Endodermal cell (in vitro differentiated cells): ENCODE measurements around the gene ATRN. TPM values are rescaled to one million over a fixed set of nuclear protein-coding genes. Genes with fewer than 3 reads are reported as not detected.

Experiments used
- DNase-seq: peaks from one replicate; pipeline ENCODE4 v3.0.0-alpha.2; 2017
- H3K27ac ChIP-seq: 2 replicates; pipeline ENCODE4 v1.5.1; 2013; ENCODE audit warnings: mild to moderate bottlenecking, low read depth, low read length, moderate library complexity
- H3K27me3 ChIP-seq: 2 replicates; pipeline ENCODE4 v1.6.1; 2013; ENCODE audit warnings: mild to moderate bottlenecking, low read length, moderate library complexity; ENCODE audit not compliant: insufficient read depth, control insufficient read depth, poor library complexity, severe bottlenecking
- H3K36me3 ChIP-seq: 2 replicates; pipeline ENCODE4 v1.7.0; 2013; ENCODE audit warnings: mild to moderate bottlenecking, low read length, moderate library complexity; ENCODE audit not compliant: control insufficient read depth, insufficient read depth
- H3K4me1 ChIP-seq: one replicate; pipeline ENCODE4 v1.7.0; 2013; ENCODE audit warnings: low read length; ENCODE audit not compliant: control insufficient read depth, insufficient read depth
- H3K4me3 ChIP-seq: 2 replicates; pipeline ENCODE4 v1.5.1; 2013; ENCODE audit warnings: mild to moderate bottlenecking, low read length, moderate library complexity
- H3K9ac ChIP-seq: 2 replicates; pipeline ENCODE4 v1.6.1; 2013; ENCODE audit warnings: mild to moderate bottlenecking, low read length, moderate library complexity; ENCODE audit not compliant: poor library complexity, severe bottlenecking; ENCODE audit errors: extremely low read depth
- H3K9me3 ChIP-seq: 2 replicates; pipeline ENCODE4 v1.6.1; 2013; ENCODE audit warnings: mild to moderate bottlenecking, low read length, moderate library complexity; ENCODE audit not compliant: control insufficient read depth
- H3K27ac Mint-ChIP-seq: 2 replicates; pipeline ENCODE4 v1.8.0; 2020; ENCODE audit warnings: mixed read lengths
- H3K27me3 Mint-ChIP-seq: 2 replicates; pipeline ENCODE4 v1.8.0; 2021; ENCODE audit warnings: mild to moderate bottlenecking, mixed read lengths; ENCODE audit not compliant: insufficient read depth
- H3K36me3 Mint-ChIP-seq: 2 replicates; pipeline ENCODE4 v1.8.0; 2020; ENCODE audit warnings: low read depth, mixed read lengths
- H3K4me1 Mint-ChIP-seq: 2 replicates; pipeline ENCODE4 v1.8.0; 2020; ENCODE audit warnings: mixed read lengths
- H3K4me3 Mint-ChIP-seq: 2 replicates; pipeline ENCODE4 v1.8.0; 2020; ENCODE audit warnings: mild to moderate bottlenecking, moderate library complexity, mixed read lengths
- H3K9me3 Mint-ChIP-seq: 2 replicates; pipeline ENCODE4 v1.8.0; 2020; ENCODE audit warnings: mild to moderate bottlenecking, mixed read lengths
- CTCF ChIP-seq: fragments of 200-600 bp; sonication (generic); conservative IDR thresholded peaks from 2 replicates; pipeline ENCODE4 v1.5.0; 2021; ENCODE audit warnings: antibody characterized with exemption, mild to moderate bottlenecking
- WGBS, 2 experiments: methylation state at CpG; one replicate each; pipeline versions ENCODE4 v1.1.5 to v1.1.7; 2013; ENCODE audit warnings: missing lambda C conversion rate in 2 of 2, mixed read lengths in 1 of 2; ENCODE audit not compliant: insufficient coverage in 1 of 2, insufficient read length in 1 of 2; 5-methylcytosine and 5-hydroxymethylcytosine counted together
- total RNA-seq, 2 donors: library from RNA; stranded (reverse); fragmentation: NEBNext Ultra II Directional in 1 of 2; extraction: Animal tissue kit (Norgen Biotek cat#: 25700) in 1 of 2; gene quantifications; 2 replicates in 1 of 2; 3 replicates in 1 of 2; pipeline ENCODE4 v1.2.1, GENCODE V29; 2021

The ATRN gene
- total RNA-seq, 2 donors from 2014 or later: 27.4 to 31.2 TPM

- DNase-seq: no peak
- Histone ChIP-seq H3K27ac (no peak overlapping the region), H3K36me3 (peaks cover 5% of the 10 kb centered on the region), H3K4me3 (no peak overlapping the region), H3K27me3 (no peaks in the 10 kb centered on the region), H3K9ac (no peak overlapping the region), H3K9me3 (no peaks in the 10 kb centered on the region), H3K4me1 (no peaks in the 10 kb centered on the region)
- no peaks in the 10 kb centered on the region for H3K4me1 Mint-ChIP-seq
- WGBS, 2 experiments: no CpG with 5 or more reads among the region's 1 CpG
- H3K9me3 Mint-ChIP-seq: no peaks in the 10 kb centered on the region
- peaks cover 17% of the 10 kb centered on the region for H3K36me3 Mint-ChIP-seq
- no peak overlapping the region for H3K4me3 Mint-ChIP-seq
- H3K27ac Mint-ChIP-seq: no peak overlapping the region
- H3K27me3 Mint-ChIP-seq: no peaks in the 10 kb centered on the region
- TF ChIP-seq CTCF: no peak
Measured at GRCh38 chr20:3559637-3560036, 88.8 kb downstream of the ATRN start.

- H3K27ac Mint-ChIP-seq: no peak overlapping the region
- no peaks in the 10 kb centered on the region for H3K9me3 ChIP-seq
- H3K36me3 ChIP-seq: peaks cover 5% of the 10 kb centered on the region
- H3K4me3 ChIP-seq: no peak overlapping the region
- no peak overlapping the region for H3K9ac ChIP-seq
- H3K4me1 Mint-ChIP-seq: no peaks in the 10 kb centered on the region
- no peaks in the 10 kb centered on the region for H3K9me3 Mint-ChIP-seq
- TF ChIP-seq CTCF: no peak
- peaks cover 17% of the 10 kb centered on the region for H3K36me3 Mint-ChIP-seq
- H3K4me3 Mint-ChIP-seq: no peak overlapping the region
- H3K4me1 ChIP-seq: no peaks in the 10 kb centered on the region
- 96 to 100% methylated on average over 1 to 3 of the region's 3 CpGs for WGBS, 2 experiments
- DNase-seq: no peak
- no peaks in the 10 kb centered on the region for H3K27me3 Mint-ChIP-seq
- H3K27ac ChIP-seq: no peak overlapping the region
- no peaks in the 10 kb centered on the region for H3K27me3 ChIP-seq
Measured at GRCh38 chr20:3560162-3560561, 89.3 kb downstream of the ATRN start.

- Mint-ChIP-seq H3K36me3 (peaks cover 15% of the 10 kb centered on the region), H3K27ac (no peak overlapping the region), H3K4me3 (no peak overlapping the region), H3K4me1 (no peaks in the 10 kb centered on the region), H3K27me3 (no peaks in the 10 kb centered on the region), H3K9me3 (no peaks in the 10 kb centered on the region)
- no peak for DNase-seq
- H3K9me3 ChIP-seq: no peaks in the 10 kb centered on the region
- no peak for TF ChIP-seq CTCF
- 100% methylated on average over 1 of the region's 1 CpG; no CpG with 5 or more reads in 1 of the 2 experiments for WGBS, 2 experiments
- no peak overlapping the region for H3K4me3 ChIP-seq
- H3K27me3 ChIP-seq: no peaks in the 10 kb centered on the region
- H3K36me3 ChIP-seq: peaks cover 5% of the 10 kb centered on the region
- no peaks in the 10 kb centered on the region for H3K4me1 ChIP-seq
- H3K9ac ChIP-seq: no peak overlapping the region
- no peak overlapping the region for H3K27ac ChIP-seq
Measured at GRCh38 chr20:3560578-3560977, 89.8 kb downstream of the ATRN start.
